HK-2 (cell line): ENCODE results near the gene CUL4A.
"Not testable (repeated sequence)": the region's sequence is repeated elsewhere in the genome, so short reads cannot be mapped to it uniquely, and the experiment has no call there.

Experiments
- DNase-seq: peaks from one replicate; pipeline ENCODE4 v3.0.0-alpha.2; 2018; ENCODE audit not compliant: unreplicated experiment

CUL4A gene

GRCh38 chr13:113238536-113238935 lies 29.1 kb downstream of the CUL4A start:
- DNase-seq: no peak

GRCh38 chr13:113239357-113239756 lies 29.9 kb downstream of the CUL4A start:
- DNase-seq: no peak

- no peak for DNase-seq
Measured at GRCh38 chr13:113239986-113240385, 30.6 kb downstream of the CUL4A start.

DNA sequence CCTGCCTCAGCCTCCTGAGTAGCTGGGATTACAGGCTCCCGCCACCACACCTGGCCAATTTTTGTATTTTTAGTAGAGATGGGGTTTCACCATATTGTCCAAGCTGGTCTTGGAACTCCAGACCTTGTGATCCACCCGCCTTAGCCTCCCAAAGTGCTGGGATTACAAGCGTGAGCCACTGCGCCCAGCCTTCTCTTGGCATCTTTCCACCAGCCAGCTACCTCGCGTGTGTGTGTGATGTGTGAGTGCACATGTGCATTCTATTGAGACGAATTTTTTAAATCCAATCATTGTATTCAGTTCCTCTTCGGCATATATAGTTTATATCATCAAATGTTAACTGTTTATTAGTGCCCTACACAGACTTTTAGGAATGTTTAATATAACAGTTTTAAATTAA lies 32.2 kb downstream of the CUL4A start:
- not testable (repeated sequence) for DNase-seq

GRCh38 chr13:113243847-113244246 lies 34.4 kb downstream of the CUL4A start:
- DNase-seq: no peak

DNA sequence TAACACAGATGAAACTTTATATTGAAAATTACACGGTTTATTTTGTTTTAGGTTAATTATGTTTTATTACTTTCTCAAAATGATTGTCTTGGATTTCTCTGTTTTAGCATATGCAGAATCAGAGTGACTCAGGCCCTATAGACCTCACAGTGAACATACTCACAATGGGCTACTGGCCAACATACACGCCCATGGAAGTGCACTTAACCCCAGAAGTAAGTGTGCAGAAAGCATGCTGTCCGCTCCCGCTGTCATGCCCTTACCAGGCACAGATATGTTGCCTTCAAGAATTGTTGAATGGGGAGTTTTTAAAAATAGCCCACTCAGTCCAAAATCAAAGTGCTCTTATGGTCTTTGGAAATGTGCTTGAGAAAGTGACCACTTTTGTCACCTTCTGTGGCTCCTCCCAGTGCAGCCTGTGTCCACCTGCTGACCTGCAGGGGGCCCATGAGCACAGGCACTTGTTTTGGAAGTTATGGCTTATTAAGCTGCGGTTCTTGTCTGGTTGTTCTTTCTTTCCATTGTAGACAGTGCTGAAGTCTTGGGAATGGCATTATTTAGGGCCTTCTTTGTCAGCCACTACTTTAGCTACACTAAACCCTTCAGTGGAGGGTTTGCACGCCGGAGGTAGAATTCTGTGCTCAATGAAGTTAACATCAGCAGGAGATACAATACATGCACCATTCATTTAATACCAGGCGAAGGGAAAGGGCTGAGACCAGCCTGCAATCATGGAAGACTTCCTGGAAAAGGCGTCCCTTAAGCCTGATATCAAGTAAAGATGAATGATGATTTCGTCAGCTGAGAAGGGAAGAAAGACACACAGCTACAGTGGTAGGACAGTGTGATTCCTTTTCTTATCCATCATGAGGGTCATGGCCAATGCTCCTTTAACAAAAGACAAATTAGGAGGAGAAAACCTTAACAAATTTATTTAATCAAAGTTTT lies 36.7 kb downstream of the CUL4A start:
- no peak for DNase-seq

GRCh38 chr13:113252516-113253095 lies 43.2 kb downstream of the CUL4A start:
- DNase-seq: no peak

GRCh38 chr13:113257908-113258307 lies 48.5 kb downstream of the CUL4A start:
- DNase-seq: not testable (repeated sequence)

DNA sequence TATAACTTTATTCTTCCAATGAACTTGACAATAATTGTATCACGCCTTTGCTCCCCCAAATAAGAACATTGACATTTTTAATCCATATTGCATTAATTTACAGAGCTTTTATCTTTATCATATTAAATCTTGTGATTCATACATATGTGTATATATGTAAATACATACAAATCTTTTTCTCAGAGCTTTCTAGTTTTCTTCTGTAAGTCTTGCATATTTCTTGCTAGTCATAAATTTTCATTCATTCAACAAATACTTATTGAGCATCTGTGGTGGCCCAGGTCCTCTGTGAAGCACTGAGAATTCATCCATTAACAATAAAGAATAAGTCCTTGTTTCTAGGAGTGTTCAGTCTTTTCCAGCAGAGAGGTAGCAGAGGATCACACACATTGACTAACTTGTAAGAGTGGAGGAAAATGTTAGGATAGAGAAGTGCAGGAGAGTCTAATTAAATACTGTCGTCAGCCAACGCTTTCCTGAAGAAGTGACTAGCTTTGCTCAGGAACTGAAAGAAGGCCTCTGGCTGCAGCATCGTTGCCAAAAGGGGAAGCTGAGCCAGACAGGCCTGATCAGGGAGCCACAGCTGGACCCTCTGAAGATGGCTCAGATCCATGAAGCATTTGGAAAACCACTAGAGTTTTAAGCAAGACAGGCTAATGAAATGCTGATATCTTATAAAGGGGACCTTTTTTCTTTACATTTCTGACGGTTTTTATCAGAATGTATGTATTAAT lies 49.1 kb downstream of the CUL4A start:
- DNase-seq: no peak

DNA sequence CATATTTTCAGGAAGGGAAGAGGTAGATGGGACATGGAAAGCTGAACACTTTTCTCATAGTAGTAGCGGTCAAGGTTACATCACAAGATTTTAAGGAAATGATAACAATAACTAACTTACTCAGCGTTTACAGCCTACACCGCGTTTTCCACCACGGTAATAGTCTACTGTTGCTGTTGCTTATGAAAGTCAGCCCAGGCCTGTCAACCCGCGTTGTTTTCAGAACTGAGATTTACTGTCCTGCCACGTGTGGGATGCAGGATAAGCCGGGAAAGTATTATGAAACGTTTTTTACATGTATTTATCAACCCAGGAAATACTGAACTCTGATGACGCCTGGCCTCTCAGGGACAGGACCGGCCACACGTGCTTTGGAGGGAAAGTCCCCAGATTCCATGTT lies 51.6 kb downstream of the CUL4A start:
- DNase-seq: no peak

- DNase-seq: not testable (repeated sequence)
Measured at GRCh38 chr13:113263016-113263415, 53.6 kb downstream of the CUL4A start.

DNA sequence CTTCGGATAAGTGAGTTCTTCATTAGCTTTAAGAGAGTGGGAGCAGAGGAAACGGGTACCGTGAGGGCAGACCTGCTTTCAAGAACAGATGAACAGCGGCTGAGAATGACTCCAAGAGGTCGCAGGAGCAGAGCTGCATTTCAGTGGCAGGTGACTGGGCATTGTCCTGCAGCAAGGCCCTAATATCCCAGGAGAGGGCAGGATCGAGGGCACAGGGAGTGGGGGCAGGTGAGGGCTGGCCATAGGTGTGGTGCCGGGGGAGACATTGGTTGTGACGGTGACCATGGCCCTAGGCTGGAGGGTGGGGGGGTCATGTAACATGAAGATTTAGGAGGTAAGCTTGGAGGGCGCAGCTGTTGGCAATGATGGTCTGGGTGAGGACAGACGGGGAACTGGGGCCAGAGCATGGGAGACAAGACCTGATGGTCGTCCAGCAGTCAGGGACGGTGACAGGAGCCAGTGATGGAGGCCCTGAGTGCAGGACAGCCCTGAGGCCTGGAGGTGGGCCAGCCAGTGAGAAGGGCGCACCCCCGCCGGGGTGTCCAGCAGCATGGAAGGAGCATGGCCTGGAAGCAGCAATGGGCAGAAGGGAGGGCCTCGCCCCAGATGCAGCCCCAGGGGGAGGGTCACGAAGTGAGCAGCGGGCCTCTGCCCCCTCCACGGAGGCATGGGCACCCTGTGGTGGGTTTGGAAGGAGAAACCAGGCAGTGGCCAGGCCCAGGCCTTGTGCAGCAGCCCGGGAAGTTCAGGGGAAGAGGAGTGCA lies 58.4 kb downstream of the CUL4A start:
- no peak for DNase-seq

DNA sequence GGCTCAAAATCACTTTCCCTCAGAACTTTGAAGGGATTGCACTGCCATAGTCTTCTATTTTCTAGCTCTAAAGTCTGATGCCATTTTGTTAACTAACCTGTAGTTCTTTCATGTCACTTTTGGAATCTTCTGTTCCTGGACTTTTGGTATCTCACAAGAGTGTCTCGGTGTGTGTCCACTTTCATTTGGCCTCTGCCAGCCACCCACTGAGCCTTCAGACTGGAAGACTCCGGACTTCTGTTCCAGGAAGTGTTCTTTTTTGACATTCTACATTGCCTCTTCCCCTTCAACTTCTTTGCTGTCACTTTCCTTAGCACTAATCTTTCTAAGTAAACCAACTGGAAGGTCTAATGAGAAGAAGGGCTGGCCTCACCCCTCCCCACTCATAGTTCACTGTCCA lies 62.6 kb downstream of the CUL4A start:
- no peak for DNase-seq

- DNase-seq: no peak
Measured at GRCh38 chr13:113272701-113273181, 63.3 kb downstream of the CUL4A start.

DNA sequence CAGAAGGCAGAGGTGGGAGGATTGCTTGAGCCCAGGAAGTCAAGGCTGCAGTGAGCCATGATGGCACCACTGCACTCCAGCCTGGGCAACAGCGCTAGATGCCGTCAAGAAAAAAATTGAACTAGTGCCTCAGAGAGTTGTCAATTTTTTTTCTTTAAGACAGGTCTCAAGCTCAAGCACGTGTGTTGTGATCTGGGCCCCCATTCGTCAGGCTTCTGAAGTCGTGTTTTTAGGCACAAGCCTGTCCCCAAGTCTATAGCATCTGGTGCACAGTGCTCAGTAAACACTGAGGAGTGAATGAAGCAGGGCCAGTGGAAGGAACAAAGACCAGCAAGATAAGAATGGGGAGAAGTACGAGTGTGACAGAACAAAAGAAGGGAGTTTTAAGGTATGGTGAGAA lies 63.9 kb downstream of the CUL4A start:
- DNase-seq: no peak

DNA sequence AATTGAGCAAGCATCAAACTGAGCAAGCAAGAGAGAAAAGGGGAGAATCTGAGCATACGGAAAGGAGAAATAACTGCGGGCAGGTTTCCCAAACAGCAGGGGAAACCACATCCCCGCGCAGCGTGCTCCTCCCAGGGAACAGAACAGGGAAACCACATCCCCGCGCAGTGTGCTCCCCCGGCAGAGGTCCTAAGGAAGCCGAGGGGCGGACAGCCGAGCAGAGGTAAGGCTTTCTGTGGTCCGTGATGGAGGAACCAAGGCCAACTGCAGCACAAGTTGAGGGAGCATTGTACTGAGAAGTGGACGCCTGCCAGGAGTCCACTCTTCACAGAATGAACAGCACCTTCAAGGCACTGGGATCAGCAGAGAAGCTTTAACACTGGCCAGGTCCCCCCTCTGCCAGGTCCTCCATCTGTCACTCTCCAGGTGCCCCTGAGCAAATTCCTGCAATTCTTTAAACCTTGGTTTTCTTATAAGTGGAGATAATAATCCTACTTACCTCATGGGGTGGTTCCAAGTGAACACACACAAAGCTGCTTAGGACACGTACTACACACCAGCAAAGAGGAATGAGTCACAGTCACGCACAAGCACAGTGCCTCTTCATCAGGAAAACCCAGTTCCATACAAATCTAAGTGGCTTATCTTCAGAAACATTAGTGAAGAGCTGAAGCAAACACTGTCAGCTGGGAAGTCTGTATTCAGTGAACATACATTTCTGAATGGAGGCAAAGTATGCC lies 64.6 kb downstream of the CUL4A start:
- DNase-seq: peak; percentile 54

GRCh38 chr13:113274721-113275120 lies 65.3 kb downstream of the CUL4A start:
- DNase-seq: no peak

GRCh38 chr13:113275387-113275786 lies 66.0 kb downstream of the CUL4A start:
- DNase-seq: peak; percentile 65

DNA sequence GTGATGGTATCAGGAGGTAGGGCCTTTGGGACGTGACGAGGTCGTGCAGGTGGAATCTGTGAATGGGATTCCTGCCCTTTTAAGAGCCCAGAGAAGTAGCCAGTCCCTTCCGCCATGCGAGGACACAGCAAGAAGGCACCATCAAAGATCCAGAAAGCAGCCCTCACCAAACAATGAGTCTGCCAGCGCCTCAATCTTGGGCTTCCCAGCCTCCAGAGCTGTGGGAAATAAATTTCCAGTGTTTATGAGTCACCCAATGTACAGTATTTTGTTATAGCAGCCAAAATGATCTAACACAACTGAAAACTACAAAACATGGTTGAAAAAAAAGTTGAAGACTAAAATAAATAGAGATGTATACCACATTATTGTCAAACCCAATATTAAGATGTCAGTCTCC lies 70.7 kb downstream of the CUL4A start:
- no peak for DNase-seq

DNA sequence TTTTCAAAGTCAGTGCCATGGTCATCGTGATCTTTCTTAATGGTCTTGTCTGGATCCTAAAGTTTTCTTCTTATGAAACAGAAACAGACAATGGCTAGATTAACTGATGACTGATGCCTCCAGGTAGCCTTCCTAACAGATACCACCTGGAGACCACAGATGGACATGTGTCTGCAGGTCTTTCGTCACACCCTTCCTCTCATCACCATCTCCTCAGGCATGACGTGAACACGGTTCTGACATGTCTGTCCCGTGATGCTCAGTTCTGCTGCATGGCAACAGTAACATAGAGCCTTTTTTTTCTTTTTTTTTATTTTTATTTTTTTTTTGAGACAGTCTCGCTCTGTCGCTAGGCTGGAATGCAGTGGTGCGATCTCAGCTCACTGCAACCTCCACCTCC lies 74.5 kb downstream of the CUL4A start:
- DNase-seq: no peak

DNA sequence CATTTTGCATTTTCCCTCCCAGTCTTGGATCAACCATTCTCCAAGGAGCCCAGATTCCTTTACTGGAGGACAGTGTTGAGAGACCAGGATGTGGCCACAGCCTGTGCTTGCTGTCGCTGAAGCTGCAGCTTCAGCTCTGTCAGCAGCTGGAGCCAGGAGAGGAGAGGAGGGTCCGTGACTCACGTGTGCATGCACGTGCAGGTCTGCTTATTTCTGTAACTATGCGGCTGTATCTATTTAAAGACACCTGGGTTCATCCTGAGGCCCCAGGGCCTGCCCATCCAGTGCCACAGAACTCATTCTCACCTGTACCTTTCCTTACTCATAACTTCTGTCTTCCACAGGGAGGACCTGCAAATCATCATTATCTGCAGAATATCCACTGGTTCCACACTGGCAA lies 79.5 kb downstream of the CUL4A start:
- DNase-seq: no peak
